ENCODE results near the gene ZNF638.

- TF ChIP-seq POLR2A (IDR thresholded peaks at IDR 0.05; ENCODE audit: low read depth, low read length) (no peak), CTCF (IDR thresholded peaks at IDR 0.05; ENCODE audit: extremely low read depth in 1 of 2, insufficient read depth in 1 of 2, low read depth in 1 of 2, low read length in 2 of 2) (no peak), EZH2 (IDR thresholded peaks at IDR 0.05; ENCODE audit: borderline replicate concordance, low read depth, low read length, severe bottlenecking) (no peak), POLR2AphosphoS5 (IDR thresholded peaks at IDR 0.05; ENCODE audit: insufficient read depth, low read depth, low read length) (no peak), MYC (IDR thresholded peaks at IDR 0.05; ENCODE audit: low read depth, low read length) (no peak), FOS (IDR thresholded peaks at IDR 0.05; ENCODE audit: borderline replicate concordance, insufficient read depth, low read length) (no peak)
- TF ChIP-seq, protein P1, sequence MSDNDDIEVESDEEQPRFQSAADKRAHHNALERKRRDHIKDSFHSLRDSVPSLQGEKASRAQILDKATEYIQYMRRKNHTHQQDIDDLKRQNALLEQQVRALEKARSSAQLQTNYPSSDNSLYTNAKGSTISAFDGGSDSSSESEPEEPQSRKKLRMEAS (IDR thresholded peaks at IDR 0.05; ENCODE audit: insufficient read depth, insufficient read length), result no peak
Measured at GRCh38 chr2:71451705-71452104, 120.1 kb downstream of the ZNF638 start.

Data from endothelial cell of umbilical vein (primary cell).